Right lobe of liver (tissue), 4 donors: ENCODE results near the gene WFIKKN1.

ENCODE experiments used
- CTCF ChIP-seq, 4 donors: fragments of 200-600 bp in 3 of 4; fragments of 450-650 bp in 1 of 4; IDR thresholded peaks; one replicate each; pipeline versions ENCODE4 v1.5.1 to v1.8.0; 2016 to 2022; ENCODE audit warnings: antibody characterized with exemption in 4 of 4, mild to moderate bottlenecking in 2 of 4
- POLR2A ChIP-seq: fragments of 450-650 bp; IDR thresholded peaks from one replicate; pipeline ENCODE4 v1.6.1; 2017; ENCODE audit warnings: antibody characterized with exemption, mild to moderate bottlenecking
- donor health status: DM: no; HTN: no; CAD: no.
- donor health status: DM: no; HTN: no; CAD: no.
- donor health status: DM: no; HTN: yes; CAD: no.

GRCh38 chr16:652454-653305 lies 21.9 kb downstream of the WFIKKN1 start:
- TF ChIP-seq CTCF (IDR thresholded peaks at IDR 0.05) (no peak), POLR2A (no peak)
